Heart right ventricle (tissue), 16 donors: ENCODE results near the gene F2. TPM values are rescaled to one million over a fixed set of nuclear protein-coding genes. Genes with fewer than 3 reads are reported as not detected.

Source experiments
- ATAC-seq, 8 donors: fragments of 200-7000 bp; cut with Tn5 transposase; one replicate each; pipeline ENCODE4 v1.9.1; 2020; ENCODE audit warnings: mild to moderate bottlenecking in 8 of 8, moderate library complexity in 8 of 8, moderate number of reproducible peaks in 1 of 8
- DNase-seq, 2 donors: peaks; one replicate each; pipeline ENCODE4 v3.0.0-alpha.2; 2020
- H3K27ac ChIP-seq, 10 donors: fragments of 200-600 bp; sonication (generic) in 2 of 10; one replicate each; pipeline versions ENCODE4 v1.5.0 to v1.8.0; 2020 to 2022; ENCODE audit warnings: mild to moderate bottlenecking in 3 of 10
- H3K27me3 ChIP-seq, 7 donors: fragments of 200-600 bp; one replicate each; pipeline ENCODE4 v1.8.0; 2021 to 2022; ENCODE audit warnings: mild to moderate bottlenecking in 2 of 7
- H3K36me3 ChIP-seq, 9 donors: fragments of 200-600 bp; sonication (generic) in 1 of 9; one replicate each; pipeline versions ENCODE4 v1.5.0 to v1.8.0; 2020 to 2022; ENCODE audit warnings: mild to moderate bottlenecking in 2 of 9
- H3K4me1 ChIP-seq, 9 donors: fragments of 200-600 bp; sonication (generic) in 1 of 9; one replicate each; pipeline versions ENCODE4 v1.5.0 to v1.8.0; 2020 to 2022; ENCODE audit warnings: mild to moderate bottlenecking in 4 of 9
- H3K4me3 ChIP-seq, 10 donors: fragments of 200-600 bp; sonication (generic) in 2 of 10; one replicate each; pipeline versions ENCODE4 v1.5.0 to v1.8.0; 2020 to 2022; ENCODE audit warnings: mild to moderate bottlenecking in 7 of 10, moderate library complexity in 2 of 10
- H3K9me3 ChIP-seq, 11 donors: fragments of 200-600 bp in 10 of 11; sonication (generic) in 2 of 11; one replicate each; pipeline versions ENCODE4 v1.5.0 to v1.8.0; 2013 to 2022; ENCODE audit warnings: mild to moderate bottlenecking in 2 of 11, control low read depth in 1 of 11, moderate library complexity in 1 of 11
- WGBS, 2 donors: extraction: QIAGEN DNeasy Blood & Tissue Kit; methylation state at CpG; one replicate each; pipeline ENCODE4 v1.1.7; 2013; ENCODE audit warnings: inconsistent platforms in 1 of 2; 5-methylcytosine and 5-hydroxymethylcytosine counted together
- intact Hi-C, 10 donors: fragments of 100-400 bp; cut with DNase I; formaldehyde crosslinking; loops; one replicate each; pipeline versions ENCODE4 v1.11.1 to v1.14.2; 2022
- polyA plus RNA-seq, 2 donors: library from polyadenylated mRNA; stranded (reverse); fragments of 200-250 nt; gene quantifications; one replicate each; pipeline ENCODE4 v1.2.3, GENCODE V29; 2013
- total RNA-seq, 10 donors: library from RNA; stranded (reverse); fragmentation: NEBNext Ultra II Directional in 3 of 10; extraction: Animal tissue kit (Norgen Biotek cat#: 25700) in 3 of 10; gene quantifications; one replicate each; pipeline versions ENCODE4 v1.2.1 to v1.2.4, GENCODE V29; 2021 to 2023
- TF ChIP-seq, protein P1 (sequence below), 9 donors: fragments of 200-600 bp; sonication (generic) in 2 of 9; IDR thresholded peaks; one replicate each; pipeline versions ENCODE4 v1.5.0 to v1.8.0; 2021 to 2022; ENCODE audit warnings: antibody characterized with exemption in 9 of 9, mild to moderate bottlenecking in 5 of 9, moderate library complexity in 1 of 9
- donor health status: Arrhythmogenic right ventricular cardiomyopathy.
- donor health status: ischemic (EF 13 %, LVEDD 7.1; RV severe dilation, severe dysfunction).
- donor health status: healthy with polysubstance abuse.
- donor health status: DM: no; HTN: yes; CAD: no.
- donor health status: DM: no; HTN: no; CAD: no.
- donor health status: ischemic (EF 25% LVEDD 6.9; RV normal size, moderate dysfunction).
- donor health status: ischemic (EF 25% LVEDD 5.7; RV mildly dilated, moderate dysfunction).
- donor health status: healthy.
- donor health status: DM: yes; HTN: yes; CAD: no.
- donor health status: Ischemic cardiomyopathy.
- donor health status: ischemic (EF 35%, LVEDD 5.7; RV mildly dilated, moderate dysfunction).
- donor health status: nonischemic (EF 11% LVEDD 7.7; RV severe dilation, severe dysfunction).
- donor health status: DM: yes; HTN: yes; CAD: no.
- donor health status: PGD.
- donor health status: ischemic (EF 29% LVEDD 5.4; RV normal size, mild dysfunction).
- donor health status: nonischemic (EF 23%, LVEDD 6.1; RV moderate dilation, normal function).

The F2 gene
- total and polyA plus RNA-seq, 12 donors = 0.04 to 0.31 (median 0.19) TPM; not detected in 8

DNA sequence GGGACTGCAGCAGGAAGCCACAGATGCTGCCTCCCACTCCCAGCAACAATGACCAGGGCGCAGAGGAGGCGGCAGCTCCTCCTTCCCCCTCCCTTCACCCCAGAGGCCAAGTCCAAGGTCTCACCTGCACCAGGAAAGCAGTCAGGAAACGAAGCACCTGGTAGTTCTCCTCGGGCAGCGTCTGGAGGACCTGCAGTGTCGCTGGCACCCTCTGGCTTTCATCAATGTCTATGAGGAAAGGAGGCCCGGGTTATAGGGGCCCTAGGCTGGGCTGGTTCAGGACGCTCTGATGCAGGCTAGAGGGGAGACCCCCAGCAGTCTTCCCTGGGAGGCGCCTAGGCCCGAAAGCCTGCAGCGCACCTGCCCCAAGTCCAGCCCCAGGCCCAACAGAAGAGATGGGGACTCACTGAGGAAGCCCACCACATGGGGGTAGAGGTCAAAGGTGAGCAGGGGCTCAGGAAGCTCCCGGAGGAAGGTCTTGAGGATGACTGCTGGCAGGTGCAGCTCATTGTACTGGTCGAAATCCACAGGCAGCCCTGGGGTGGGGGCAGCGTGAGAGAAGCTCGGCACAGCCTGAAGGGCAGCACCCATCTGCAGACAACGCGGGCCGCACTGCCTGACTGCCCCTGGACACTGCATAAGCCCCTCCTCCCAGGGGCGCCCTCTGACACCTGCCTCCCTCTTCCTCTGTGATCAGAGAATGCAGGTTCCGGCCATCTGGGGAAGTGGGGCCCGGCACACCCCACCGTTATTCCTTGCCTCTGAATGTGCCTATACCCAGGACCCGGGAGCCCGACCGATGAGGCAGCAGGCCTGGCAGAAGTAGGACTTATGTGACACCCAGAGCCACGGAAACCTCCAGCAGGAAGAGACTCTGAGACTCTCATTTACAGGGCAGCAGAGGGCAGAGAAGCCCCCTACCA is 39.5 kb upstream of the F2 start:
- peaks cover 12 to 54% (median 46%) of the 10 kb centered on the region in 9 donors for H3K4me1 ChIP-seq
- no peaks in the 10 kb centered on the region for H3K9me3 ChIP-seq
- no peak overlapping the region for H3K27ac ChIP-seq
- TF ChIP-seq, protein P1, sequence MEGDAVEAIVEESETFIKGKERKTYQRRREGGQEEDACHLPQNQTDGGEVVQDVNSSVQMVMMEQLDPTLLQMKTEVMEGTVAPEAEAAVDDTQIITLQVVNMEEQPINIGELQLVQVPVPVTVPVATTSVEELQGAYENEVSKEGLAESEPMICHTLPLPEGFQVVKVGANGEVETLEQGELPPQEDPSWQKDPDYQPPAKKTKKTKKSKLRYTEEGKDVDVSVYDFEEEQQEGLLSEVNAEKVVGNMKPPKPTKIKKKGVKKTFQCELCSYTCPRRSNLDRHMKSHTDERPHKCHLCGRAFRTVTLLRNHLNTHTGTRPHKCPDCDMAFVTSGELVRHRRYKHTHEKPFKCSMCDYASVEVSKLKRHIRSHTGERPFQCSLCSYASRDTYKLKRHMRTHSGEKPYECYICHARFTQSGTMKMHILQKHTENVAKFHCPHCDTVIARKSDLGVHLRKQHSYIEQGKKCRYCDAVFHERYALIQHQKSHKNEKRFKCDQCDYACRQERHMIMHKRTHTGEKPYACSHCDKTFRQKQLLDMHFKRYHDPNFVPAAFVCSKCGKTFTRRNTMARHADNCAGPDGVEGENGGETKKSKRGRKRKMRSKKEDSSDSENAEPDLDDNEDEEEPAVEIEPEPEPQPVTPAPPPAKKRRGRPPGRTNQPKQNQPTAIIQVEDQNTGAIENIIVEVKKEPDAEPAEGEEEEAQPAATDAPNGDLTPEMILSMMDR (IDR thresholded peaks at IDR 0.05) = no peak
- H3K36me3 ChIP-seq = peaks cover 5 to 82% (median 45%) of the 10 kb centered on the region in 9 donors
- intact Hi-C loops = loop anchor here in 1 of 10 donors (1.0 kb wide), 1 partner anchor 39 kb away; no protein-coding TSS in a partner anchor
- no peaks in the 10 kb centered on the region for H3K27me3 ChIP-seq
- ATAC-seq (no peak), DNase-seq (no peak)
- 89 to 90% methylated on average over 26 of the region's 26 CpGs for WGBS, 2 donors
- no peak overlapping the region for H3K4me3 ChIP-seq

DNA sequence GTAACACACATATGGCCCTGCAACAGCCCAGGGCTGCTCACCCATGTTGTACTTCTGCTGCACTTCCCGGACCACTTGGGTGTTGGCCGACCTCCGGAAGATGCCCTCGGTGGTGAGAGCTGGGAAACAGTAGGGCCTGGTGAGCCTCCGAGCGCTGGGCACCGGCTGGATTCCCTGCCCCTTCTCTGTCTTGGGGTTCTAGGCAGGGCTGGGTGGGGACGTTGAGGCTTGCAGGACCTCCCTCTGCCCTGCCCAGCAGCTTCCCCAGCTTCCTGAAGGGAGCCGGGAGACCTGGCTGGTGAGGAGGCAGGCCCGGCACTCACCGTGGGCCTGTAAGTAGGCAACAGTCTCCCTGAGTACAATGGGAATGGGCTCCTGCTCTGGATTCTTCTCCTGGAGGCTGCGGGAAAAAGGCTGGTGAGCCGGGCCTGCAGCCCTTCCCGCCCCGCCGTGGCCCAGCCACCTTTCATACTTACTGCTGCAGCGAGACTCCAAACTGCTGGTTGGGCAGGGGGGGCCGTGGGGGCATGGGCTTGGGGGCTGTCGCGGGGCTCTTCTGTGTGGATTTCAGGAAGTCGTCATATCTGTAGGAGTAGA is 38.8 kb upstream of the F2 start:
- DNase-seq = no peak
- intact Hi-C loops = loop anchor here in 1 of 10 donors (1.0 kb wide), 1 partner anchor 40 kb away; no protein-coding TSS in a partner anchor
- TF ChIP-seq, protein P1 (IDR thresholded peaks at IDR 0.05) = no peak

DNA sequence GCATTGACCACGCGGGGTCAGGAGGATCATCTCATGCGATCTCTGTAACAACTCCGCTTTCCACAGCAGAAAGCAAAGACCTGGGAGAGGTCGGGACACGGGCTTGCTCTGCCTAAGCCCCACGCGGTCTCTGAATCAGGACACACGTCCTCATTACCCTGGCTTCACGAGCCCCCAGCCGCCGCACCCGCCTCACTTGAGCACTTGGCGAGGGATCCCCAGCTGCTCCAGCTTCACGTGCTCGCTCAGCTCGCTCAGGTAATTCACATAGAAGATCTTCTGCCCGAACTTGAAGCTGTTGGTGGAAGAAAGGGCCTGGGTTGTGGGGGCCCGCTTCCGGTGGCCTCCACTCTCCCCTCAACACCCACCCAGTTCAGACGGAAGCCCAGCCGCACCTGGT is 38.2 kb upstream of the F2 start:
- H3K4me3 ChIP-seq = no peak overlapping the region
- peaks cover 5 to 95% (median 45%) of the 10 kb centered on the region in 9 donors for H3K36me3 ChIP-seq
- H3K27me3 ChIP-seq = no peaks in the 10 kb centered on the region
- no peaks in the 10 kb centered on the region for H3K9me3 ChIP-seq
- H3K27ac ChIP-seq = no peak overlapping the region
- ATAC-seq = no peak
- no peak for DNase-seq
- 89 to 94% methylated on average over 22 of the region's 22 CpGs for WGBS, 2 donors
- peaks cover 4 to 53% (median 46%) of the 10 kb centered on the region in 9 donors for H3K4me1 ChIP-seq
- intact Hi-C loops = loop anchor here in 1 of 10 donors (1.0 kb wide), 1 partner anchor 41 kb away; no protein-coding TSS in a partner anchor
- TF ChIP-seq, protein P1 (IDR thresholded peaks at IDR 0.05) = no peak

More for the DNA sequence above, 38.8 kb upstream of the F2 start:
- H3K27me3 ChIP-seq = no peaks in the 10 kb centered on the region
- 89 to 92% methylated on average over 21 of the region's 21 CpGs for WGBS, 2 donors
- no peak for ATAC-seq
- no peak overlapping the region for H3K27ac ChIP-seq
- H3K4me1 ChIP-seq = peaks cover 4 to 54% (median 46%) of the 10 kb centered on the region in 9 donors
- no peaks in the 10 kb centered on the region for H3K9me3 ChIP-seq
- H3K36me3 ChIP-seq = peaks cover 5 to 90% (median 45%) of the 10 kb centered on the region in 9 donors
- H3K4me3 ChIP-seq = no peak overlapping the region

DNA sequence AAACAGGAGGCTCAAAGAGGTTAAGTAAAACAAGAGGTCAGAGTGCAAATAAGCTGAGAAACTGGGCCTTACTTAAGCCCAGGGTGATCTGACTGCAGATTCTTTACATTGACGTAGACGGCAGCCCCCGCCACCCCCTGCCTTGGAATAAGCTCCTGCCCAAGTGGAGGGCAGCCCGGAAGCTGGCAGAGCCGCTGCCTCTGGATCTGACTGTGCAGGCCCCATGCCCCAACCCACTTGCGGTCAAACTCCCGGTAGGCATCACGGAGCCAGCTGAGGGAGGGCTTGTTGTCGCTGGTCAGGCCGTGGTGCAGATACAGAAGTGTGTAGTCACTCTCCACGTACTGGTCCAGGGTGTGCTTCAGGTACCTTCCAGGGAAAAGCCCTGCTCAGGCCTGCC is 37.2 kb upstream of the F2 start:
- ATAC-seq (no peak), DNase-seq (no peak)
- WGBS, 2 donors = 93 to 94% methylated on average over 11 of the region's 11 CpGs
- Histone ChIP-seq H3K27me3 (no peaks in the 10 kb centered on the region), H3K9me3 (no peaks in the 10 kb centered on the region), H3K4me3 (no peak overlapping the region), H3K4me1 (peaks cover 4 to 51% (median 40%) of the 10 kb centered on the region in 9 donors), H3K36me3 (peaks cover 5 to 99% (median 53%) of the 10 kb centered on the region in 9 donors), H3K27ac (peak overlapping the region in 1 of 10 donors; percentile 6)
- TF ChIP-seq, protein P1 (IDR thresholded peaks at IDR 0.05) = no peak
- intact Hi-C loops = no loop called here
